ENCODE data around the gene CMYA5.

DNA sequence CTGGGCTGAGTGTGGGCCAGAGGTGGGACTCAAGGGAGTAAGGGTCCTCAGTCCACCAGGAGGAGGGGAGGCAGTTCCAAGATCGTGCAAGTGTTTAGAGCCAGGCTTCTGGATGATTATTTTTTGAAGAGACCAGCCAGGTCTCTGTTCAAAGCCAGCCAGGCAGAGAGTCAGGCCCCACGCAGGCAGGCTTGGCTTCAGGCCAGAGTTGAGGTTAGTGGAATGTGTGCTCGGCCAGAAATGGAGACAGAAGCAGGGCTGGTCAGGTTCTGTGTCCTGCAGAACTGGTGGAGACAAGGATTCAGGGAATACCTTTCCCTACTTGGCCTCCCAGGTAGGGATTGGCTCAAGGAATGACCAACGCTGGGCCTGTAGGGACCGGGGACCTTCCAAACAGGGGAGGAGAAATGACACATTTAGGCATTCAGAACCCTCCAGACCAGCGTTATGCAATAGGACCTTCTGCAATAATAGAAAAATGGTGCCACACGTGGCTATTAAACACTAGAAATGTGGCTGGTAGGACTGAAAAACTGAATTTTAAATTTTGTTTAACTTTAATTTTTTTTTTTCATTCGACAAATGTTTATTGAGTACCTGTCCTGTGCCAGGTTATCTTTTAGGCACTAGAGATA is 106.2 kb downstream of the CMYA5 start:
- TF ChIP-seq POLR2A (IDR thresholded peaks at IDR 0.05; ENCODE audit: low read length) (no peak), GATA1 (IDR thresholded peaks at IDR 0.05; ENCODE audit: low read depth, low read length) (no peak)

Measured in erythroblast (primary cell).